Neural progenitor cell (in vitro differentiated cells): Measurements from ENCODE around the gene KDM4B. TPM values are rescaled to one million over a fixed set of nuclear protein-coding genes. Genes with fewer than 3 reads are reported as not detected.

ENCODE experiments used
- DNase-seq: peaks from one replicate; pipeline ENCODE4 v3.0.0-alpha.2; 2016; ENCODE audit warnings: low spot score
- H2AFZ ChIP-seq: fragments of 200-600 bp; sonication (generic); replicated peaks from 2 replicates; pipeline ENCODE4 v1.6.1; 2016; ENCODE audit warnings: antibody characterized with exemption
- H3F3A ChIP-seq: fragments of 200-600 bp; sonication (generic); 2 replicates; pipeline ENCODE4 v1.6.1; 2016; ENCODE audit warnings: antibody characterized with exemption, low read depth
- H3K27ac ChIP-seq: fragments of 200-600 bp; sonication (generic); 2 replicates; pipeline ENCODE4 v1.5.1; 2016; ENCODE audit warnings: mild to moderate bottlenecking
- H3K27me3 ChIP-seq: fragments of 200-600 bp; sonication (generic); 2 replicates; pipeline ENCODE4 v1.6.1; 2016; ENCODE audit warnings: mild to moderate bottlenecking, moderate library complexity
- H3K36me3 ChIP-seq: fragments of 200-600 bp; sonication (generic); 2 replicates; pipeline ENCODE4 v1.5.1; 2016
- H3K4me1 ChIP-seq: fragments of 200-600 bp; sonication (generic); 2 replicates; pipeline ENCODE4 v1.6.1; 2016; ENCODE audit warnings: mixed run types
- H3K4me2 ChIP-seq: fragments of 200-600 bp; sonication (generic); 2 replicates; pipeline ENCODE4 v1.6.1; 2016
- H3K4me3 ChIP-seq: fragments of 200-600 bp; sonication (generic); 2 replicates; pipeline ENCODE4 v1.5.1; 2016
- H3K79me2 ChIP-seq: fragments of 200-600 bp; sonication (generic); 2 replicates; pipeline ENCODE4 v1.6.1; 2016; ENCODE audit warnings: low read depth
- H3K9ac ChIP-seq: fragments of 200-600 bp; sonication (generic); 2 replicates; pipeline ENCODE4 v1.6.1; 2016
- H3K9me3 ChIP-seq: fragments of 200-600 bp; sonication (generic); 2 replicates; pipeline ENCODE4 v1.5.1; 2016; ENCODE audit warnings: low read depth
- H4K20me1 ChIP-seq: fragments of 200-600 bp; sonication (generic); 2 replicates; pipeline ENCODE4 v1.6.1; 2016; ENCODE audit warnings: low read depth
- H3K27ac Mint-ChIP-seq: 3 replicates; pipeline ENCODE4 v1.8.0; 2021; ENCODE audit warnings: mixed read lengths
- H3K27me3 Mint-ChIP-seq: 2 replicates; pipeline ENCODE4 v1.8.0; 2022; ENCODE audit warnings: low read depth, mild to moderate bottlenecking, inconsistent platforms, moderate library complexity, mixed read lengths; ENCODE audit not compliant: insufficient read depth
- H3K36me3 Mint-ChIP-seq: 3 replicates; pipeline ENCODE4 v1.8.0; 2021; ENCODE audit warnings: mixed read lengths
- H3K4me1 Mint-ChIP-seq: 3 replicates; pipeline ENCODE4 v1.8.0; 2021; ENCODE audit warnings: mixed read lengths
- H3K4me3 Mint-ChIP-seq: 3 replicates; pipeline ENCODE4 v1.8.0; 2021; ENCODE audit warnings: mild to moderate bottlenecking, moderate library complexity, mixed read lengths
- H3K9me3 Mint-ChIP-seq: 3 replicates; pipeline ENCODE4 v1.8.0; 2020; ENCODE audit warnings: mixed read lengths
- EZH2 ChIP-seq: fragments of 200-600 bp; sonication (generic); IDR thresholded peaks from 2 replicates; pipeline ENCODE4 v1.6.1; 2017; ENCODE audit warnings: antibody characterized with exemption, mild to moderate bottlenecking, moderate library complexity
- EZH2phosphoT487 ChIP-seq: fragments of 200-600 bp; sonication (generic); IDR thresholded peaks from 2 replicates; pipeline ENCODE4 v1.6.1; 2017; ENCODE audit warnings: antibody characterized with exemption
- total RNA-seq: library from RNA; depleted of rRNA; stranded (reverse); fragments of >200 nt; gene quantifications from 2 replicates; pipeline ENCODE4 v1.2.3, GENCODE V29; 2015; ENCODE audit warnings: low replicate concordance
- TF ChIP-seq, protein P1 (sequence below): fragments of 200-600 bp; sonication (generic); IDR thresholded peaks from 2 replicates; pipeline ENCODE4 v1.5.1; 2017; ENCODE audit warnings: antibody characterized with exemption, mild to moderate bottlenecking

KDM4B gene
- total RNA-seq, 1 donor from 2014 or later: 16.0 TPM

DNA sequence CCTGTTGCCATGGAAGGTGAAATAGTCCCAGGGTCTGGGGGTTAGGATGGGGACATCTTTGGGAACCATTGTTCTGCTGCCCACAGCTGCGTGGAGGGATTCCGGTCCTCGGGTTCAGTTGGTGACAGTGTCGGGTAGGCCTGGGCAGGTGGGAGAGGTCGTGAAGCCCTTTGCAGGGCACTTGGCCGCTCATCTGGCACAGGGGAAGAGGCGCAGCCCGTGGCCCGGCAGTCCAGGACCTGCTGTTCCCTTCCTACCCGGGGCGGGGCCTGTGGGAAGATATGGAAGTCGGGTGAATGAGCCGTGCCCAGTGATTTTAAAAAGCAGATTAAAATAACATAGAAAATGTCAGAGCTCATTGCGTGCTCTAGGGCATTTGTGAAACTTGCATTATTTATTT lies 44.8 kb downstream of the KDM4B start:
- no peak for DNase-seq
- no peaks in the 10 kb centered on the region for H3K36me3 ChIP-seq
- Mint-ChIP-seq H3K4me1 (peaks cover 7% of the 10 kb centered on the region), H3K27me3 (peaks cover 14% of the 10 kb centered on the region), H3K36me3 (peaks cover 7% of the 10 kb centered on the region), H3K4me3 (no peak overlapping the region), H3K27ac (peak overlapping the region; percentile 78), H3K9me3 (peaks cover 3% of the 10 kb centered on the region)
- no peaks in the 10 kb centered on the region for H3K4me1 ChIP-seq
- H3K79me2 ChIP-seq: peaks cover 74% of the 10 kb centered on the region
- TF ChIP-seq, protein P1, sequence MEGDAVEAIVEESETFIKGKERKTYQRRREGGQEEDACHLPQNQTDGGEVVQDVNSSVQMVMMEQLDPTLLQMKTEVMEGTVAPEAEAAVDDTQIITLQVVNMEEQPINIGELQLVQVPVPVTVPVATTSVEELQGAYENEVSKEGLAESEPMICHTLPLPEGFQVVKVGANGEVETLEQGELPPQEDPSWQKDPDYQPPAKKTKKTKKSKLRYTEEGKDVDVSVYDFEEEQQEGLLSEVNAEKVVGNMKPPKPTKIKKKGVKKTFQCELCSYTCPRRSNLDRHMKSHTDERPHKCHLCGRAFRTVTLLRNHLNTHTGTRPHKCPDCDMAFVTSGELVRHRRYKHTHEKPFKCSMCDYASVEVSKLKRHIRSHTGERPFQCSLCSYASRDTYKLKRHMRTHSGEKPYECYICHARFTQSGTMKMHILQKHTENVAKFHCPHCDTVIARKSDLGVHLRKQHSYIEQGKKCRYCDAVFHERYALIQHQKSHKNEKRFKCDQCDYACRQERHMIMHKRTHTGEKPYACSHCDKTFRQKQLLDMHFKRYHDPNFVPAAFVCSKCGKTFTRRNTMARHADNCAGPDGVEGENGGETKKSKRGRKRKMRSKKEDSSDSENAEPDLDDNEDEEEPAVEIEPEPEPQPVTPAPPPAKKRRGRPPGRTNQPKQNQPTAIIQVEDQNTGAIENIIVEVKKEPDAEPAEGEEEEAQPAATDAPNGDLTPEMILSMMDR: no peak
- no peak for TF ChIP-seq EZH2phosphoT487
- TF ChIP-seq EZH2: no peak
- no peaks in the 10 kb centered on the region for H3K27me3 ChIP-seq
- H3K4me2 ChIP-seq: no peak overlapping the region
- H3K4me3 ChIP-seq: no peak overlapping the region
- H3K9me3 ChIP-seq: no peaks in the 10 kb centered on the region
- H3F3A ChIP-seq: no peaks in the 10 kb centered on the region
- H3K27ac ChIP-seq: no peak overlapping the region
- no peak overlapping the region for H2AFZ ChIP-seq
- no peak overlapping the region for H3K9ac ChIP-seq
- peaks cover 78% of the 10 kb centered on the region for H4K20me1 ChIP-seq

DNA sequence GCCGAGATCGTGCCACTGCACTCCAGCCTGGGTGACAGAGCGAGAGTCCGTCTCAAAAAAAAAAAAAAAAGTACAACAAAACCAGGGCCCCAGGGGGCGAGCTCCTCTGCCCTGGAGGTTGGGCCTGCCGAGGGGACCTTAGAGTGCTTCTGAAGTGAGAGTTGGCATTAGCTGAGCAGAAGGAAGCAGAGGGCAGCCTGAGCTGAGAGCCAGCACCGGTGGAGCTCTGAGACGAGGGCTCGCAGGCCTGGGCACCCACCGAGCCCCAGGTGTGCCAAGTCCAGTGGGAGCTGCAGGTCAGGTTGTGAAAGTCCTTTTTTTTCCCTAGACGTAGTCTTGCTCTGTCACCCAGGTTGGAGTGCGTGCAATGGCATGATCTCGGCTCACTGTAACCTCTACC lies 46.0 kb downstream of the KDM4B start:
- Histone ChIP-seq H3K9me3 (no peaks in the 10 kb centered on the region), H3K36me3 (no peaks in the 10 kb centered on the region), H3K4me1 (no peaks in the 10 kb centered on the region), H3F3A (no peaks in the 10 kb centered on the region), H2AFZ (no peak overlapping the region), H3K27ac (no peak overlapping the region), H3K79me2 (peaks cover 68% of the 10 kb centered on the region), H3K4me3 (no peak overlapping the region), H3K9ac (no peak overlapping the region), H3K4me2 (no peak overlapping the region), H4K20me1 (peaks cover 67% of the 10 kb centered on the region), H3K27me3 (no peaks in the 10 kb centered on the region)
- Mint-ChIP-seq H3K4me1 (peaks cover 7% of the 10 kb centered on the region), H3K27ac (no peak overlapping the region), H3K9me3 (peaks cover 3% of the 10 kb centered on the region), H3K4me3 (no peak overlapping the region), H3K36me3 (peaks cover 7% of the 10 kb centered on the region), H3K27me3 (peaks cover 7% of the 10 kb centered on the region)
- TF ChIP-seq EZH2phosphoT487 (no peak), EZH2 (no peak)
- TF ChIP-seq, protein P1: no peak
- no peak for DNase-seq

DNA sequence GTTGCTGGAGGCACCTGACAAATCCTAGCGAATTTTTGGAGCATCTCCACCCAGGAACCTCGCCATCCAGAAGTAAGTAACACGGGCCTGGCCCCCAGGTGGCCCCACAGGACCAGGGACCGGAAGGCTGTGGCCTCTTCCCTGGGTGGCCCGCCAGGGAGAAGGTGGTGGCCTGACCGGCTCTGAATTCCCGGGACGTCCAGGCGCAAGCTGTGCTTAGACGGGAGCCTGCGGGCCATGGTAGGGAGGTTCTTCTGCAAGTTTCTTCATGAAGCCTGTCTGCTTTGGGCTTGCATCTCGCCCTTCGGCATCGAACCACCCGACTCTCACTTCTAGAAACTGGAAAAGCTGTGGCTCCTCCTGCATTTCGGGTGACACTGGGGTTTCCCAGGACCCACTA lies 47.4 kb downstream of the KDM4B start:
- Histone ChIP-seq H3K4me3 (no peak overlapping the region), H3K4me1 (no peaks in the 10 kb centered on the region), H3K9me3 (no peaks in the 10 kb centered on the region), H4K20me1 (peaks cover 55% of the 10 kb centered on the region), H3K27ac (no peak overlapping the region), H3K4me2 (no peak overlapping the region), H2AFZ (no peak overlapping the region), H3K36me3 (no peaks in the 10 kb centered on the region), H3K9ac (no peak overlapping the region), H3K27me3 (no peaks in the 10 kb centered on the region), H3K79me2 (peaks cover 64% of the 10 kb centered on the region), H3F3A (no peaks in the 10 kb centered on the region)
- no peak for DNase-seq
- Mint-ChIP-seq H3K36me3 (peaks cover 5% of the 10 kb centered on the region), H3K4me1 (peaks cover 7% of the 10 kb centered on the region), H3K27me3 (peaks cover 9% of the 10 kb centered on the region), H3K9me3 (peaks cover 3% of the 10 kb centered on the region), H3K27ac (no peak overlapping the region), H3K4me3 (no peak overlapping the region)
- TF ChIP-seq EZH2 (no peak), EZH2phosphoT487 (no peak)
- TF ChIP-seq, protein P1: no peak
